ENCODE data around the gene KRTCAP2.

The KRTCAP2 gene

GRCh38 chr1:155183775-155184221, 10.7 kb upstream of the KRTCAP2 start:
- no peak for DNase-seq (ENCODE audit: low read depth, low spot score)

GRCh38 chr1:155182052-155182550, 9.0 kb upstream of the KRTCAP2 start:
- no peak for DNase-seq (ENCODE audit: low read depth, low spot score)

- DNase-seq (ENCODE audit: low read depth, low spot score), result no peak
These were observed 8.4 kb upstream of the KRTCAP2 start for GRCh38 chr1:155181371-155182051.

GRCh38 chr1:155179112-155180031, 6.3 kb upstream of the KRTCAP2 start:
- DNase-seq (ENCODE audit: low read depth, low spot score), result no peak

- no peak for DNase-seq (ENCODE audit: low read depth, low spot score)
These were observed 5.5 kb upstream of the KRTCAP2 start for GRCh38 chr1:155178441-155179111.

GRCh38 chr1:155177918-155178281, 4.8 kb upstream of the KRTCAP2 start:
- no peak for DNase-seq (ENCODE audit: low read depth, low spot score)

- no peak for DNase-seq (ENCODE audit: low read depth, low spot score)
These were observed 4.3 kb upstream of the KRTCAP2 start for GRCh38 chr1:155177192-155177917.

- DNase-seq (ENCODE audit: low read depth, low spot score), result no peak
These were observed 3.5 kb upstream of the KRTCAP2 start for GRCh38 chr1:155176544-155177071.

- no peak for DNase-seq (ENCODE audit: low read depth, low spot score)
These were observed 2.8 kb upstream of the KRTCAP2 start for GRCh38 chr1:155175927-155176371.

GRCh38 chr1:155175281-155175926, 2.3 kb upstream of the KRTCAP2 start:
- DNase-seq (ENCODE audit: low read depth, low spot score), result no peak

GRCh38 chr1:155174324-155175280, 1.5 kb upstream of the KRTCAP2 start:
- DNase-seq (ENCODE audit: low read depth, low spot score), result no peak

GRCh38 chr1:155173478-155174323, 597 bp upstream of the KRTCAP2 start, which contains the start of gene TRIM46:
Gene TRIM46 (plus strand): TSS chr1:155173849. CDS start chr1:155173967, 118 bp downstream.
- no peak for DNase-seq (ENCODE audit: low read depth, low spot score)

- DNase-seq (ENCODE audit: low read depth, low spot score), result no peak
These were observed 1.0 kb downstream of the KRTCAP2 start for GRCh38 chr1:155171836-155172731.

- DNase-seq (ENCODE audit: low read depth, low spot score), result no peak
These were observed 2.3 kb downstream of the KRTCAP2 start for GRCh38 chr1:155170806-155171205.

- no peak for DNase-seq (ENCODE audit: low read depth, low spot score)
These were observed 2.9 kb downstream of the KRTCAP2 start for GRCh38 chr1:155170101-155170785.

GRCh38 chr1:155169541-155169940, 3.6 kb downstream of the KRTCAP2 start:
- DNase-seq (ENCODE audit: low read depth, low spot score), result no peak
